ENCODE results near the gene EYA2. TPM values are rescaled to one million over a fixed set of nuclear protein-coding genes. Genes with fewer than 3 reads are reported as not detected.

Gene EYA2
- total RNA-seq, 1 experiment from 2014 or later: not detected

GRCh38 chr20:47141350-47141921 lies 246.8 kb downstream of the EYA2 start:
- no peak for DNase-seq (ENCODE audit: low read depth)

GRCh38 chr20:47141941-47142773 lies 247.5 kb downstream of the EYA2 start:
- DNase-seq (ENCODE audit: low read depth): no peak

- DNase-seq (ENCODE audit: low read depth): no peak
Observed at GRCh38 chr20:47142774-47143170, 248.1 kb downstream of the EYA2 start.

GRCh38 chr20:47143657-47144056 lies 249.0 kb downstream of the EYA2 start:
- DNase-seq (ENCODE audit: low read depth): no peak

GRCh38 chr20:47144463-47144862 lies 249.8 kb downstream of the EYA2 start:
- no peak for DNase-seq (ENCODE audit: low read depth)

- peak; percentile 98 for DNase-seq (ENCODE audit: low read depth)
Observed at GRCh38 chr20:47146686-47147085, 252.0 kb downstream of the EYA2 start.

GRCh38 chr20:47148059-47148458 lies 253.4 kb downstream of the EYA2 start:
- DNase-seq (ENCODE audit: low read depth): no peak

GRCh38 chr20:47149939-47150338 lies 255.3 kb downstream of the EYA2 start:
- DNase-seq (ENCODE audit: low read depth): no peak

- DNase-seq (ENCODE audit: low read depth): peak; percentile 79
Observed at GRCh38 chr20:47150403-47151152, 255.9 kb downstream of the EYA2 start.

- DNase-seq (ENCODE audit: low read depth): no peak
Observed at GRCh38 chr20:47152068-47152467, 257.4 kb downstream of the EYA2 start.

- no peak for DNase-seq (ENCODE audit: low read depth)
Observed at GRCh38 chr20:47154089-47154488, 259.4 kb downstream of the EYA2 start.

GRCh38 chr20:47156301-47157137 lies 261.9 kb downstream of the EYA2 start:
- DNase-seq (ENCODE audit: low read depth): no peak

GRCh38 chr20:47159166-47159565 lies 264.5 kb downstream of the EYA2 start:
- no peak for DNase-seq (ENCODE audit: low read depth)

- DNase-seq (ENCODE audit: low read depth): no peak
Observed at GRCh38 chr20:47160240-47160639, 265.6 kb downstream of the EYA2 start.

GRCh38 chr20:47160992-47161391 lies 266.3 kb downstream of the EYA2 start:
- no peak for DNase-seq (ENCODE audit: low read depth)

GRCh38 chr20:47161411-47161810 lies 266.8 kb downstream of the EYA2 start:
- DNase-seq (ENCODE audit: low read depth): no peak

- DNase-seq (ENCODE audit: low read depth): no peak
Observed at GRCh38 chr20:47164140-47164539, 269.5 kb downstream of the EYA2 start.

GRCh38 chr20:47165376-47165865 lies 270.8 kb downstream of the EYA2 start:
- DNase-seq (ENCODE audit: low read depth): no peak

- no peak for DNase-seq (ENCODE audit: low read depth)
Observed at GRCh38 chr20:47167846-47168245, 273.2 kb downstream of the EYA2 start.

GRCh38 chr20:47172579-47172978 lies 277.9 kb downstream of the EYA2 start:
- DNase-seq (ENCODE audit: low read depth): no peak

- no peak for DNase-seq (ENCODE audit: low read depth)
Observed at GRCh38 chr20:47173596-47174216, 279.1 kb downstream of the EYA2 start.

Data from RPMI7951 (cell line).